Stomach (tissue), 4 donors: ENCODE data around the gene CHPF.

Experiments
- CTCF ChIP-seq, 7 experiments: fragments of 450-650 bp in 4 of 7; fragments of 200-600 bp in 3 of 7; sonication (generic) in 3 of 7; IDR thresholded peaks; one replicate each; pipeline ENCODE4 v1.5.1; 2016 to 2019; ENCODE audit warnings: antibody characterized with exemption in 7 of 7, control low read depth in 2 of 7, mild to moderate bottlenecking in 1 of 7
- EP300 ChIP-seq: sonication (generic); formaldehyde crosslinking; IDR thresholded peaks from one replicate; pipeline ENCODE4 v1.6.1; 2017; ENCODE audit warnings: antibody characterized with exemption
- POLR2A ChIP-seq, 4 donors: fragments of 450-650 bp; IDR thresholded peaks; one replicate each; pipeline ENCODE4 v1.6.1; 2016; ENCODE audit warnings: antibody characterized with exemption in 4 of 4, control low read depth in 2 of 4, mild to moderate bottlenecking in 1 of 4, moderate library complexity in 1 of 4
- POLR2AphosphoS5 ChIP-seq, 3 donors: sonication (generic); formaldehyde crosslinking; IDR thresholded peaks; one replicate each; pipeline ENCODE4 v1.6.1; 2016; ENCODE audit warnings: antibody characterized with exemption in 3 of 3

GRCh38 chr2:219549619-219550018 is 6.0 kb upstream of the CHPF start:
- TF ChIP-seq CTCF (IDR thresholded peaks at IDR 0.05) (no peak), EP300 (no peak), POLR2A (IDR thresholded peaks at IDR 0.05) (no peak), POLR2AphosphoS5 (IDR thresholded peaks at IDR 0.05) (no peak)
